HG03571 (cell line): ENCODE results near the gene MSANTD4.
"Not testable (repeated sequence)": the region's sequence is repeated elsewhere in the genome, so short reads cannot be mapped to it uniquely, and the experiment has no call there.

Experiments used
- ATAC-seq: cut with Tn5 transposase; IDR thresholded peaks from one replicate; pipeline ENCODE4 v1.9.1; 2021; ENCODE audit not compliant: unreplicated experiment

MSANTD4 gene

GRCh38 chr11:106014035-106014434, 8.0 kb downstream of the MSANTD4 start:
- no peak for ATAC-seq

DNA sequence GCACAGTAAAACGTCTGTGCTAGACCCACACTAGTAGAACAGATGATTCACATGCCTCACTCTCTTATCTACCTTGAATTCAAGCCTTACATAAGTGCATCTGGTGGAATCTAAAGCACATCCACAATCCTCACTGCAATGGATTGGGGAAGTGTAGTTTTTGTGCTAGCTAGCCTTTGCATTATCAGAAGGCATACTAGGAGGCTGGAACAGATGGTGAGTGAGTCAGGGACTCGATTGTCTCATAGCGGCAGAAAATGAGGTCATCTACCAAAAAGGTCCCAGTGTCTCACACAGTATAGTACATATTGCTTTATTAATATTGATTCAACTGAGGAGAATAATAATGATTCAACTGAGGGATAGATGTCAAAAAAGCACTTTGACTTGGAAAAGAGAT, 9.3 kb downstream of the MSANTD4 start:
- ATAC-seq: no peak

DNA sequence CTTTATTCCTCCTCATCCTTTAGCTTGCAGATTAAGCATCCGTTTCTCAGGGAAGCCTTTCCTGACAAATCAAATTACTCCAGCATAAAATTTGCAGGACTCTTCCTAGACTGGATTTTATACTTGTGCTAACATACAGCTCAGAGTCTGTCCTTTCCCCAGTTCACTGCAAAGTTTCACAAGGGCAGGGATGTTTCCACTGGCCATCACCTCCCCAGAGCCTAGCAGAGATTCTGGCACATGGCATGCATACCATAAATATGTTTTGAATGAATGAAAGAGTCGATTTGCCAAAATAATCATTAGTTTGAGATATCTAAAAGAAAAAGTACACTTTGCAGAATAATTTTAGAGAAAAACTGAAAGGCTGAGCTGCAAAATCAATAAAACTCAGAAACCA, 10.6 kb downstream of the MSANTD4 start:
- ATAC-seq: no peak

DNA sequence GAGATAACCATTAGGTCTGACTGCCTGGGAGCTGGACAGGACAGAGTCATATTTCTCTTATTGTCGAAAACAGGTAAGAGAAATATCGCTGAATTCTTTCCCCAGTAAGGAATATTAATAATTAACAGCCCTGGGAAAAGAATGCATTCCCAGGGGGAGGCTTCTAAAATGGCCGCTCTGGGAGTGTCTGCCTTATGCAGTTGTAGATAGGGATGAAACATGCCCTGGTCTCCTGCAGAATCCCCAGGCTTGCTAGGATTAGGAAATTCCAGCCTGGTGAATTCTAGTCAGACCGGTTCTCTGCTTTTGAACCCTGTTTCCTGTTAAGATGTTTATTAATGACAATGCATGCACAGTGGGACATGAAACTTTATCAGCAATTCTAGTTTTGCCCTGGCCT, 18.9 kb downstream of the MSANTD4 start:
- ATAC-seq: not testable (repeated sequence)

GRCh38 chr11:106001304-106002012, 20.6 kb downstream of the MSANTD4 start:
- ATAC-seq: no peak

DNA sequence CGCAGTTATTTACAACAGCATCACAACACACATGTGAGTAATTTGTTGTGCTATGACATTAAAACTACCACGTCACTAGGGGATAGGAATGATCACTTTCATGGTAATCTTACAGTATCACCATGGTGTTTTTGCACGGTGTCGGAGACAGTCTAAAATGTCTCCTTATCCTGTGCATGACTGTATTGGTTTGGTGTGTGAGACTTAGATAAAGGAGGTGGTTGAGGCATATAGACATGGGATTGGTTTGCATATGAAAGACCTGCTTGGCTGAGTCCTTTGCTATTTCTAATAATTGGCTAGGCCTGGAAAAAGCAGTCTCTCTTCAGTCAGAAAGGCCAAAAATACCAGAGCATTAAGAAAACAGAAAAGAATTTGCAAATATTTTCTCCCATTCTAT, 30.2 kb downstream of the MSANTD4 start:
- no peak for ATAC-seq

- no peak for ATAC-seq
Measured at GRCh38 chr11:105989124-105989523, 32.9 kb downstream of the MSANTD4 start.

- ATAC-seq: no peak
Measured at GRCh38 chr11:105988197-105988596, 33.8 kb downstream of the MSANTD4 start.

DNA sequence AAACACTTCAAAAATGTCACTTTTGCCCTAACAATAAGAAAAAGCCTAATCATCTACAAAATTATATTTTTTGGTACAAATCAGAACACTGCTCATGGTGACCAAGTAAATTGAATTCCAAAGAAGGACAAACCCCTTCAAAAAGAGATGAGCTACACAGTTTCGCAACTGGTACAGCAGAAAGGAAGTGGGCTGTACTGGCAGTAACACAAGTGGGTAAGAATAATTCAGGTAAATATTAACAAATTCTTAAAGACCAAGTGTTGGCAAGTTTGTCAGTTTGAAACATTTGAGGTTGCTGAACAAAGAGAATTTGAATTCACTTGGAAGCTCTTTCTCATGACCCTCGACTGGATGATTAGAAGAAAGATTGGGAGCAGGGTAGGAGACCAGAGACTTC, 35.5 kb downstream of the MSANTD4 start:
- ATAC-seq: peak; percentile 49

DNA sequence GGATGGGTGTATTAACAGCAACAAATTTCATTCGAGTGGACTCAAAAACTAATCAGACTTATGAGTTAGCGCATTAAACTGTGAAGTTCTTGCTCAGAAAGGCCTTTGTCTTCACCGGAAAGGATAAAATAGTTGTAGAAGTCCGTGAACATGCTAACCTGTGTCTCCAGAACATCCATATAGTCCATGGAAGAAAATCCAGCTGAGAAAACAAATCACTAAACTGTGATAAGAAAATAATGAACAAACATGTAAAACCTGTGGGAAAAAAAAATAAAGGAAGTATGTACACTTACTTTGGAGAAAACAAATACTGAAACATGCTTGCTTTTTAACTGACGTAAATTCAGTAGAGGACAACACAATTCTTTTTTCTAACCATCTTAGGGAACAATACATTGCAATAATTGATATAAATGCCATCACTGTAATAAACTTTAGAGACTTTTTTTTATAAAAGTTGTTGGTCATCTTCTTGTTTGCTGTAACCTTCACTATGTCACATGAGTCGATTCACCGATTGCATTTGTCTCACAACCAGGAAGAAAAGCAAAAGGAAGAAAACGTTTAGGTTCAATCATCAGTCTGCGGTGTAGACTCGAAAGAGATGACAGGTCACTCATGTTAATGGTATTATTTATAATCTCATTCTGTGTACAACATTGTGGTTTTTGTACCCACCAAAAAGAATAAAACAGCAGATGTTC, 41.9 kb downstream of the MSANTD4 start:
- no peak for ATAC-seq

GRCh38 chr11:105975128-105975527, 46.9 kb downstream of the MSANTD4 start:
- no peak for ATAC-seq

DNA sequence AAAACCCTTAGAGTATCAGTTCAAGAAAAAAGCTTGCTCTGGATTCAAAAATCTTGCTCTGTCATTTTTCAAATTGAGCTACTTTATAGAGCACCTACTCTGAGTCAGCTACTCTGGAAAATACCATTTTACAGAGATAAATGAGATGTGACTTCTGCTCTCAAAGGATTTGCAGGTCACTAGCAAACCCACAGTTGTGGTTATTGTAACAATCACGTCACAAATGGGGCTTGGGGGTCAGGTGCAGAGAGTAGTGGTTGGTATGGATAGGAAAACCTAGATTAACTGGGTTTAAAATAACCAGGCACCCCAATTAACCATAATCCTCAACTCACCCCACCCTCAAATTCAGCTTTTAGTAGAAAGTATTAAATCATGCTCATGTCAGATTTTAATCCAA, 52.3 kb downstream of the MSANTD4 start:
- no peak for ATAC-seq

DNA sequence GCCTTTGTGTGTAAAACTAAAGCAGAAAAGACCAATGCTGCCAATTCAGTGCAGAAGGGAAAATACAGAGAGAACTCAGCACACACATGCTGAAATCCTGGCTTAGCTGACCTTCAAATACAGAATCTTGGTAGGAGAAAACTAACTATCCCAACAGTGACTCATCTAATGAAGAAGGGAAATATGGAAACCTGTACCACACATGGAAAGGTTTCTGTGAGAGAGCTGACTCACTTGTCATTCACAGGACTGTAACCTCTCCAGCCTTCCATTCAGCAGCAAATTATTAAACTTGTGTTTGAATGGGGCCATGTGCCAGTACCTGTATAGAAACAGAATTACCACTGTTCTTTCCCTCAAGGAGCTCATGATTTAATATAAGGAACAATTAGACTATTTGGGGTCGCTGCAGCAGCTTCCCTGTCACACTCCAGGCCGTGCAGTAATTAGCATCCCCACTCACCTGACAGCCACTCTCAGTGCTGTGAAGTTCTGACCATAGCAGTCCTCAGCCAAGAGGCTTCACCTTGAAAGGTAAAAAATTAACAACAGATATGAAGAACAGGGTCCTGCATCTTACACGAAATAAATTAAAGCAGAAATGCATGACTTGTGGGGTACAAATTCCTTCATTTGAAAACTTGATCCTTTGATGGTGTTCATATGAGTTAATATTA, 53.9 kb downstream of the MSANTD4 start:
- no peak for ATAC-seq

DNA sequence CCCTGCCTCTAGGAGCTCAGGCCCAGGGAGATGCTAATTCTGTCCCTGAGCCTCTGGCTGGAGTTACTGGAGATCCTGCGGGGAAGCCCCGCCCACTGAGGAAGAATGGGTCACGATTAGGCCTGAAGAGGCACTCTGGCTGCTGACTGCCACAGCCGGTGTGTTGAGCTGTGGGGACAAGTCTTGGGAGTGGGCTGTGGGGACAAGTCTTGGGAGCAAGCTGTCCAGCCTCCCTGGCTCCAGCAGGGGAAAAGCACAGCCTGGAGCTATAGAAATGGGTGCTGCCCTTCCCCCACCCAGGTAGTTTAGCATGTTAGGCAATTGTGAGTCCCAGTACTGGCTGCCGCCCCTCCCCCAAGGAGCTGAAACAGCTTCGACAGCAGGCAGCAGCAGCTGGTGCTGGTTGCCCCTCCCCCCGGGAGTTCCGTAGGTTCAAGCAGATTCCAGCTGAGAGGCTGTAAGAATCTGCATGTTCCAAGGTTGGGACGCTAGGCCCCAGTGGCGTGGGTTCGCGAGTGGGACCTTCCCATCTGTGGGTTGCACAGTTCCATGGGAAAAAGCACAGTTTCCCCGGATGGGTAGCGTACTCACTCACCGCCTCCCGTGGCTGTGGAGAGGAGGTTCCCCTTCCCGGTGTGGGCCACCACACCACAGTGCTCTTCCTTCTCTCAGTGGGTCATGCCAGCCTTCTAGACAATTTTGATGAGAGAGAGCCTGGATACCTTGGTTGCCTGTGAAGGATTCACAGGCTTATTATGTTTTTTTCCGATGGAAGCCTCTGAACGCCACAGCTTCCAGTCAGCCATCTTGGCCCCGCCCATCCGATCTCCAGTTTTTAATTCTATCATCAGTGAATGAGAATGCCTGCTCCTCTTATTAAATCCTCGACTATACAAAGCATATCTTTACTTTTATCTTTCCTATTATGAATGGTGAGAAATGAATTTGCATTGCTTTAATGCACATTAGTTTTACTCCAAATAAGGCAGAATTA, 61.5 kb downstream of the MSANTD4 start:
- ATAC-seq: no peak
